Measurements from ENCODE around the gene KIF3B.
"Not testable (repeated sequence)": the region's sequence is repeated elsewhere in the genome, so short reads cannot be mapped to it uniquely, and the experiment has no call there.

Gene KIF3B

DNA sequence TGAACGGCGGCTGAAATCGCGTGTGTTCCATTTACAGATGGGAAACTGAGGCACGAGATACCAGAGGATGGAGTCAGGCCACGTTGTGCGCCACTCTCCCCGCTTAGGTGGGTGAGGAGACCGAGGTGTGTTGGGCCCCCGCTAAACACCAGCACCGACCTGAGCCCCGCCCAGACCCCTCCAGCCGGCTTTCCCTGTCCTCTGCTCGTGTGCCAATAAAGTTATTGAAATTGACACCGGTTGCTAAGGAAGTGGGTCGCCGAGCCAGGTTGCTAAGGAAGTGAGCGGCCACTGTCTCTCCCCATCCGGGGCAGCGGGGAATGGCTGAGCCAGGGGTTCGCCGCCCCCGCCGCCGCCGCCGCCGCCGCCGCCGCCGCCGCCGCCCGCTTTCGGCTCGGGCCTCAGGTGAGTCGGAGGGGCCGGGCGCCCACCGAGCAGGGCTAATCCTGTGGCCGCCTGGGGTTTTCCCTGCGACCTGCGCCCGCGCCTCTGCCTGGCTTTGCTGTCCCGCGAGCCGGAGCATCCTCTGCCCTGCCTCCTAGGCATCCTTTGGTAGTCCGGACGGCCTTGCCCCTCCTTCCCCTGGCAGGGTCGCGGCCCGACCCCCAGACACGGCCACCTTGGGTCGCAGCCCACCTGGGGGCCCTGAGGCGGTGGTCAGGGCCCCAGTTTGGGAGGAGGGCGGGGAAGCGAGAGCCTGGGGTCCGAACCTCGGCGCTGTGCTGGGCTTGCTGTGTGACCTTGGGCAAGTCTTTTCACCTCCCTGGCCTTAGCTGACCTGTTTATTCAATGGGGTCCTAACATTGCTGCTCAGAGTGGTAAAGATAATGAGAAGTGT is at the start of gene KIF3B:
Gene KIF3B, plus strand, starts transcription at position 291 of the 838 bp plus-strand sequence. CDS start 32,127 bp downstream, outside the sequence.
- peak; percentile 72 to 81 (median 78) for DNase-seq (ENCODE audit: low read depth in 3 of 3)

DNA sequence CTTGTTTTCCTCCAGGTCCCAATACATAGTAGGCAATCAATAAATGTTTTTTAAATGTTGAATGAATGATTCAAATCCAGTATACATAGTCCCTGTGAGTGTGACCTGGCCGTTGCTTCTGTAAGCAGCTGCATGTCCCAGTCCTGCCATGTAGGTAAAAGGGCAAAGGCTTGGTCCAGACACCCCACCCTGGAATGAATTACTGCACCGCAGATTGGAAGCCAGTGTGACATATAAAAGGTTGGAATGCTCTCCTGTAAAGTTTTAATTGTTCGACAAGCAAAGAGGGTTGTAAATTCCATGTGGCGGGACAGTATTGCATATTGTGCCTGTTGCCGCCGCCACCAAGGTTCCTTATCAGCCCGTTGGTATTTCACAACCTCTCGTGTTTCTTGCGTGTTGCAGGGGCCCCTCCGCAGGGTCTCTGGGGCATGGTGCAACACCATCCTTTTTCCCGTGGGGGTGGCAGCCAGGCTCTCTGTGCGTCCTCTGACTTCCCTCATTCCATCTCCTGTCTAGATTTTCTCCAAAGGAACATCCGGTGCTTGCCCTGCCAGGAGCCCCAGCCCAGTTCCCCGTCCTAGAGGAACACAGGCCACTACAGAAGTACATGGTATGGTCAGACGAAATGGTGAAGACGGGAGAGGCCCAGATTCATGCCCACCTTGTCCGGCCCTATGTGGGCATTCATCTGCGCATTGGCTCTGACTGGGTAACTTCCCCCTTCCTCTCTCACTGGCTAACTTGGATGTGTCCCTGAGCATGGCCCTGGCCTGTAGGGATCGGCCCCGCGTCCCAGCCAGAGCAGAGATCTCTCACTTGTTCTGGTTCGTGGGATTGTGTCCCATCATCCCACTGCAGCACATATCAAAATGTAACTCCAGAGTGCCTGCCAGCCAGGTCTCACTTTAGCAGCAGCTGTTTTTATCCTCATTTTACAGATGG is 49.4 kb upstream of the KIF3B start:
- no peak for DNase-seq (ENCODE audit: low read depth in 3 of 3)

DNA sequence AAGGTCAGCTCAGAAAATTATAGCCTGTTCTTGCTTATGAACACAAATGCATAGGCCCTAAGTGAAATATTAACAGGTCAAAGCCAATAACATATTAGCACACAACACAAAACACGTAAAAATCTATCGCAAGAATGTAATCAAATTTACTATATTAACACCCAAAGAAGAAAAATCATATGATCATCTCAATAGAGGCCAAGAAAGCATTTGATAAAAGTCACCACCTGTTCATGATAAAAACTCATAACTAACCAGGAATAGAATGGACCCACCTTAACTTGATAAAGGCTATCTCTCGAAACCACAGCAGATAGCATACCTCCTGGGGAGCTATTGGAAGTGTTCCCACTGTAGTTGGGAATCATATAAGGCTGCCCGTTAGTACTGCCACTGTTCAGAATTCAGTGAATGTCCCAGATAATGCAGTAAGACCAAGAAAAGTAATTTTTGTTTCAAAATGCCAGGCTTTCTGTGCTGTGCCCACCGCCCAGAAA is 48.2 kb upstream of the KIF3B start:
- DNase-seq (ENCODE audit: low read depth in 3 of 3), result no peak

DNA sequence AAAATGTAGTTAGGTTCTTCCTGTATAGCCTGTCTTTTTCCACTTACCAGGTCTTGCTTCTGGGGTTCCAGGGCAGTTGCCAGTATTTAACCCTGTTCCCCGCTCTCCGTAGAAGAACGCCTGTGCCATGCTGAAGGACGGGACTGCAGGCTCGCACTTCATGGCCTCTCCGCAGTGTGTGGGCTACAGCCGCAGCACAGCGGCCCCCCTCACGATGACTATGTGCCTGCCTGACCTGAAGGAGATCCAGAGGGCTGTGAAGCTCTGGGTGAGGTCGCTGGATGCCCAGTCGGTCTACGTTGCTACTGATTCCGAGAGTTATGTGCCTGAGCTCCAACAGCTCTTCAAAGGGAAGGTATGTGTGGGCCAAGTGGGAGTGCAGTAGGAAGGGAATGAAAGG is 46.7 kb upstream of the KIF3B start:
- no peak for DNase-seq (ENCODE audit: low read depth in 3 of 3)

DNA sequence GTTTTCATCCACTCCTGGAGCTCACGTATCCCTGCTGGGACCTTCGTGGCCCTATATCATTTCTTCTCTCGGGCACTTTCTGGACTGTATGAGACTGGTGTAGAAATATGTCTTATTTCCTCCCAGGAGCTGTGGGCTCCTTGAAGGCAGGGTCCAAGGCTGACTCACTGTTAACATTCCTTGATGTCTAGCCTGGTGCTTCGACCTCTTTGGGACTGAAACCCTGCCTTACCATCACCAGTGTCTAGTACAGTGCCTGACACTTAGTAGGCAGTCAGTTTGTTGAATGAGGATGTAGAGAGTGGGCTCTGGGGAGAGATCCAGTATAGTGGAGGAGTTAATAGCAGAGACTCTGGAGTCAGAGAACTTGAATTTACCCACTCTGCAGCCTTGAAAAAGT is 46.2 kb upstream of the KIF3B start:
- no peak for DNase-seq (ENCODE audit: low read depth in 3 of 3)

DNA sequence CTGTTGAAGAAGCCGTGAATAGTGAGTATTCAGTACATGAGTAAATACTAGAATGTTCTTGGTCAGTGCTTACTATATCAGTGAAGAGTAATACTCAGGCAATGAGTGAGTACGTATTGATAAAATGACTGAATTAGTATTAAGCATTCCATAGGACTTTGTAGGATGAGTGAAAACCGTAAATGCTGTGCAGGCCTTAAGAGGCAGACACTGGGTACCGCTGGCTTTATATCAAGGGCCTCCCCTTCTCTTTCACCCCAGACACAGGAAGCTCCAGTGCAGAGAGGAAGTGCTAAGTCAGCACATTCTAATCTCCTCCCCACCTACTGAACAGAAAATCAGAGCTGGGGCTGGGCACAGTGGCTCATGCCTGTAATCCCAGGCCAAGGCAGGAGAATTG is 45.6 kb upstream of the KIF3B start:
- DNase-seq (ENCODE audit: low read depth in 3 of 3), result peak in 1 of 3 donors; percentile 31

DNA sequence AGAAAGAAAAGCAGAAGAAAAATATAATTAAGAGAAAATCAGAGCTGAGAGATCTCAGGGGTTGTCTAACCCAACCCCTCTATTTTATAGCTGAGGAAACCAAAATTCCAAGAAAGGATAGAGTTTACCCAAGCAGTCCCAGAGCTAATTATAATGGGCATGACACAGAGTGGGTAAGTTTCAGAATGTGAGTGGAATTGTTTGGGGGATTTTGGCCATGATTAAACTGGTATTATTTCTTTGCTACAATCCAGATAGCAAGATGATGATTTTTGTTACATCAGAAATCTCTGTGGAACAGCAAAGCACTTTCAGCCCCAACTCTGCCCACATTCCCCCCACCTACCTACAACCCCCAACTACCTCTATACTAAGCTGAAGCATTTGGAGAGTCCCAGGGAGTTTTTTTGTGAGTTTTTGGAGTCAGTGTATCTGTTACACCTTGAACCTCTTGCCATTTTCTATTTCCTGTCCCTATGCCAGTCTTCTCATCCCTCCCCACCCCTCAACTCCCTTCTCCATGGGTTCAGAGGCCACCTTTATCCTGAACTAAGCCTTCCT is 45.0 kb upstream of the KIF3B start:
- DNase-seq (ENCODE audit: low read depth in 3 of 3), result no peak

DNA sequence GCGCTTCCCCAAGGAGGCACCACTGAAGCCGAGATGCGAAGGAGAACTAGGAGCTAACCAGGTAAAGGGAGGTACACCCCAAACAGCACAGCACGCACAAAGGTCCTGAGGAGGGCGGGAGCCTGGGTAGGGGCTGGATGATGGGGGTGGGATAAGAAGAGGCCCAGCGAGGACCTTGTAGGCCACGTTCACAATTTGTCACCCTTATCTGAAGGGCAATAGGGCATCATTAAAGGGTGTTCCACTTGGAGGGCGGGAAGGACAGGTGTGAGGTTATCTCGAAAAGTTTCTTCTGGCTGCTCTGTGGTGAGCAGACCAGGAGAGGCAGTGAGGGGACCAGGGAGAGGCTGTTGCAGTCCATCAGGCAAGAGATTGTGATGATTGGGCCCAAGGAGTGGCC is 44.2 kb upstream of the KIF3B start:
- no peak for DNase-seq (ENCODE audit: low read depth in 3 of 3)

DNA sequence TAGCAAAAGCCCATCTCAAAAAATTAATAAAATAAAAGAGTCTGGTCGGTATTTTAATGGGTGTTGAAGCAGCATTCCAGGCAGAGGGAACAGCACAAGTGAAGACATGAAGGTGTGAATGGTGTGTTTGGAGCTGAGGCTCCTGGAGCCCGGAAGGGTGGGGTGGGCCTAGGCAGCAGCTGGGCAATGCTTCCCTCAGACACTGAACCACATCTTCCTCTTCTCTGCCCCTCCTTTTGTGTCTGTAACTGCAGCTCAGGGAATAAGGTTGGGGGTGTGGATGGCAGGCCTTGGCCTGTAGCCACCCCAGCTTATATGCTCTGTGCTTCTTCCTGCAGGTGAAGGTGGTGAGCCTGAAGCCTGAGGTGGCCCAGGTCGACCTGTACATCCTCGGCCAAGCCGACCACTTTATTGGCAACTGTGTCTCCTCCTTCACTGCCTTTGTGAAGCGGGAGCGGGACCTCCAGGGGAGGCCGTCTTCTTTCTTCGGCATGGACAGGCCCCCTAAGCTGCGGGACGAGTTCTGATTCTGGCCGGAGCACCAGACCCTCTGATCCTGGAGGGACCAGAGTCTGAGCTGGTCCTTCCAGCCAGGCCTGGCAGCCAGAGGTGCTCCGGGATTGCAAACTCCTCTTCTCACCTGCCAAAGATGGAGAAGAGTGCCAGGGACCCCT is 43.2 kb upstream of the KIF3B start:
- no peak for DNase-seq (ENCODE audit: low read depth in 3 of 3)

DNA sequence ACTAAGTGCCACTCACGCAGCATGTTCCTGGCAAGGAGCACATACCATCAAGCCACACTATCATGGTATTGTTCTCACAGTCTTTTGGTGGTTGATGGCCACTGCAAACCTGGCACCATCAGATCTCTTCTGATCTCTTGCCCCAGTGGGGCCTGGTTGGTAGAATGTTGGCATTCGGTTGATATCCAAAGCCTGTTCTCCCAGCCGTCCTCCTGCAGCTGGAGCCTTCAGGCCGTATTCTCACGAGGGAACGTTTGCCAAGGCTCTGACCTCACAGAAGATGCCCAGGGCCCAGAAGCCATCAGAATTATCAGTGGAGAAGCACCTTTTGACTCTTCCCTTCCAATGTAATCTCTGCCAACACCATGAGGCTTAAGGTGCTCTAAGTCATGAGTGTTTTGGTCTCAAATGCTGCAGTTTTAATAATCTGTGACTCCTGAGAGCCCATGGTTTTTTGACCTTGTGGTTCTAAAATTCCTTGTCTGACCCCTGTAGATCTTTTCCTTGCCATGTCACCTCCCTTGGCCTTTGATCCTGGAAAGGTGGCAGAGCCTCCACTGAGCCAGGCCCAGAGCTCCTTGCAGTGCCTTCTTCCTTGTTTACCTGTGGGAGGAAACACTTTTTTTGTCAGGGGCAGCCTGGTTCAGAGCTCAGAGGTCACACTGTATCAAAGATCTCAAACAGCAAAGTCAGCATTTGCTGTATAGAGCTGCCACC is 42.0 kb upstream of the KIF3B start:
- no peak for DNase-seq (ENCODE audit: low read depth in 3 of 3)

DNA sequence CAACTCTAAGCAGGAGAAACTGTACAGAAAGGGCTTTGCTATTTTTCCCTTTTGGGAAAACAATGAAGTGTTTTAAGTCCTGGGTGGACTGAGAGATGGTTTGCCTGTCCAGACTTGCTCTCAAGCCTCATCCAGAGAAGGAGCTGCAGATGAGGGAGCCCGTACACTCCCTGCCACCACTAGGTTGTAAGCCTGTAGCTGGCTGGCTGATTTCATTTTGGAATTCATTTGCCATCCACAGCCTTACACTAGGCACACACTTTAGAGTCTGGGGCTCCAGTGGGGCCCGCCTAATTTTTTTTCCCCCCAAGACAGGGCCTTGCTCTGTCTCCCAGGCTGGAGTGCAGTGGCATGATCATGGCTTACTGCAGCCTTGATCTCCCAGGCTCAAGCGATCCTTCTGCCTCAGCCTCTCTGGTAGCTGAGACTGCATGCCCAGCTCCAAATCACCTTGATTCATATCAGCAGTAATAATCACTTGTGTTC is 41.4 kb upstream of the KIF3B start:
- DNase-seq (ENCODE audit: low read depth in 3 of 3), result no peak

DNA sequence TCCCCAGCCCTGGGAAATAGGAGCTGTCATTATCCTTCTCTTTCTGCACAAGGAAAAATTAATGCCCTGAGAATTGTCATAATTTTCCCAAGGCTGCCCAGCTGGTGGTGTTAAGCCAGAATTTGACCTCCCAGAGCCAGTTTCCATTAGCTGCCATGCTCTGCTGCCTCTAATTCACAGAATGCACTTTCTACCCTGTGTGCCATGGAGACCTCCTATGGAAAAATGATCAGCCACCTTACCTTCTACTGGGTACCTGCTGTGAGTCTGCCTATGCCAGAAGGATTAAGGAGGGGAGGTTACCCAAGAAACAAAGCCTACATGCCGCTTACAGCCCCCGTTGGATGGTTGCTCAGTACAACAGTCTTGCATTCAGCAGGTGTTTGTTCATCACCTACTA is 40.6 kb upstream of the KIF3B start:
- no peak for DNase-seq (ENCODE audit: low read depth in 3 of 3)

DNA sequence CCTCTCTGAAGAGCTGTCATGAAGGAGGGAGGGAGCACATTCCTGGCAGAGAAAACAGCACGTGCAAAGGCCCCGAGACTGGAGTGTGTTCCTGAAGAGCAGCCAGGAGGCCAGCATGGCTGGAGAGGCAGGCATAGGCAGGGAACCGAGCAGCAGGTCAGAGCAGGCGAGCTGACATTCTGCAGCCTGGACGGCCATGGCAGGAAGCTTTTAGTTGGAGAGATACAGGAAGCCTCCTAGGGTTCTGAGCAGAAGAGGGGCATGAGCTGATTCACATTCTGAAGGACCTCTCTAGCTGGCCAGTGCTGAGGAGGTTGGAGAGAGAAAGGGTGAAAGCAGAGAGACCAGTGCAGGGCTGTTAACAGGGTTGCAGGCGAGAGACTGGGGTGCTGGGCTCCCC is 40.0 kb upstream of the KIF3B start:
- no peak for DNase-seq (ENCODE audit: low read depth in 3 of 3)

DNA sequence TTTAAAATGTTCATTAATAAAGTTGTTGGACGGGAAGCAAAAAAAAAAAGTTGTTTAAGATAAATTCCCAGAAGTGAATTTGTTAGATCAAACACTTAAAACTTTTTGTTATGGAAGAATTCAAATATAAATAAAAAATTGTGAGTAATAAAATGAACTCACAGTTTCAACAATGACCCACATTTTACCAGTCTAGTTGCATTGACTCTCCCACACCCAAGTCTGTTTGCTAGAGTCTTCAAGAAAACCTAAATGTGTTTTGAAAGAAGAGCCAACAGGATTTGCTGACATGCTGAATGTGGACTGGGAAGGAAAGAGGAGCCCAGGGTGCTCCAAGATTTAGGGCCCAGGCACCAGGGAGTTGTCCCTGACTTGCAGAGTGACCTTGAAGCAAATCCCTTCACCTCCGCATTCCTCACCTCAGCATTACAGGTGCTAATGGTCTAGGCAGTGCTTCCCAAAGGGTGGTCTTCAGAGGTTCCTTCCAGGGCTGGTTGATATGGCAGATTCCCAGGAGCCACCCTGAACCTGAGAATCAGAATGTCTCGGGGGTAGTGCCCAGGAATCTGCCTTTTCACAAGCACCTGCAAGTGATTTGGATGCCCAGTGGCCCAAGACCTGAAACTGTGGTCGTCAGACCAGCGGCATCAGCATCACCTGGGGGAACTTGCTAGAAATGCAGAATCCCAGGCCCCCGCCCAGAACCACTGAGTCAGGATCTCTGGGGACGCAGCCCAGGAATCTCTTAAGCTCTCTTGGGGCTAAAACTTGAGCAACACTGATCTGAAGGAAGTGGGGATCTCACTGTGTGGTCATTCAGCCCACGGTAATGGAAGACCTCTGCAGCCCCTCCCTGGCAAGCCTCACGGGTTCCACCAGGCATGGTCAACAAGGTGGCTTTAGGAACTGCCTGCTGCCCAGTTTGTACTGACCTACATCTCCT is 38.7 kb upstream of the KIF3B start:
- DNase-seq (ENCODE audit: low read depth in 3 of 3), result no peak

DNA sequence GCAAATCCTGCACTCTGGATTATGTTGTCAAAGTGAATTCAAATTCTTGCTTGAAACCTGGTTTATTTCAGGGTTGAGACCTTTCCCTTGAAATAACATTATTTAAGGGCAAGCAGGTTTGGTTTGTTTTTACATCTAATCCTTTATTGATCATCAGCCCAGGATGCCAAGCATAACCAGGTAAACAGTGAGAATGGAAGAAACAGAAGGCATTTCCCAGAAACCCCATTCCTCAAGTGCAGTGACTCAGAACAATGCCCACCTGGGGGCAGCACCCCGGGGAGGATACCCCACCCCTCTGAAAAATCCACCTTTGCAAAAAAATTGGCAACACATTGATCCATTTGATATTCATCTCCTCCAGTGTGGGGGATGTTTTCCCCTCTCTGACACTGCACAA is 37.2 kb upstream of the KIF3B start:
- DNase-seq (ENCODE audit: low read depth in 3 of 3), result no peak

DNA sequence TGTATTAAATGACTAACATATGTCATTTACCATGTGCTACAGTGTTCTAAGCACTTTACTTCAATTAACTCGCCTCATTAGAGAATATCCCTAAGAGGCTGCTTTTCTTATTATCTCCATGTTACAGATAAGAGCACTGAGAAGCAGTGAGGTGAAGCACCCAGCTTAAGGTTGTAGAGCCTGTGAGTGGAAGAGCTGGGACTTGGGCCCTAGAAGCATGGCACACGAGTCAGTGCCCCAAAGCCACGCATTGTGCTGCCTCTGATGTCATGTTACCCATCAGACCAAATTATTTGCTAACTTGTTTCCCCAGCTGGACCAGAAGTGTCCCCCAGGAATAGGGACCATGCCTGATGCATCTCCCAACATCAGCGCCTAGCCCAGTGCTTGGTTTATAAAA is 35.6 kb upstream of the KIF3B start:
- DNase-seq (ENCODE audit: low read depth in 3 of 3), result no peak

DNA sequence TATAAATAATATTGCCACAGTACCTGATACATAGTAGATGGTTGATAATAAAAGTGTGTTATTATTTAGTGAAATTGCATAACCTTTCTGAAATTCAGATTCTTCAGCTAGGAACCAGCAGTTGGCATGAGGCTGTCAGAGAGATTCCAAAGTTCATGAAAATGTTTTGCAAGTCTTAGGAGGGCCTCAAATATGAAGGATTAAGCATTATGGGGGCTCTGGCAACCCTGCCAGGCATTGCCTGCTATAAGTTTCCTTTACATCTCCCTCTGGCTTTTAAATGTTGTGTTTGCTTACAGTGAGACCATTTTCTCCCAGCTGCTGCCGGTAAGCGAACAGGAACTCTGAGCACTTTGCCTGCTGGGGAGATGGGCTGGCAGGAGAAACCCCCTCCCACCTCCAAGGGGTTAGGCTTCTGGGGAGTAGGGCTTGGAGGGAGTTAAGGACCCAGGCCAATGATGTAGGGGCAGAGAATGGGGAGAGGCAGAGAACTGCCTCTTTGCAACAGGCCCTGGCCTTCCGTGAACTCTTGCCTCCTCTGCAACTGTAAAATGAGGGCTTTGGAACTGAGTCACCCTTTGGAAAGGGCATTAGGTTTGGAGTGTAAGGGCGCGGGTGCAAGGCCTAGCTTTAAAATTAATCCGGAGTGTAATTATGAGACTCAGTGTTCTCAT is 33.2 kb upstream of the KIF3B start:
- DNase-seq (ENCODE audit: low read depth in 3 of 3), result no peak

DNA sequence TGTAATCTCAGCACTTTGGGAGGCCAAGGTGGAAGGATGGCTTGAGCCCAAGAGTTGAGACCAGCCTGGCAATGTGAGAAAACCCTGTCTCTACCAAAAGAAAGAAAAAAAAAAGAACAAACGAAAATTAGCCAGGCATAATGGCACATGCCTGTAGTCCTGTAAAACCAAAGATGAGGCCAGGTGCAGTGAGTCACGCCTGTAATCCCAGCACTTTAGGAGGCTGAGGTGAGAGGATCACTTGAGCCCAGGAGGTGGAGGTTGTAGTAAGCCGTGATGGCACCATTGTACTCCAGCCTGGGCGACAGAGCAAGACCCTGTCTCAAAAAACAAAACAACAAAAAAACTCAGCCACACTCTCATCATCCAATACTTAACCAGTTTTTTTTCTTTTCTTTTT is 32.5 kb upstream of the KIF3B start:
- no peak for DNase-seq (ENCODE audit: low read depth in 3 of 3)

DNA sequence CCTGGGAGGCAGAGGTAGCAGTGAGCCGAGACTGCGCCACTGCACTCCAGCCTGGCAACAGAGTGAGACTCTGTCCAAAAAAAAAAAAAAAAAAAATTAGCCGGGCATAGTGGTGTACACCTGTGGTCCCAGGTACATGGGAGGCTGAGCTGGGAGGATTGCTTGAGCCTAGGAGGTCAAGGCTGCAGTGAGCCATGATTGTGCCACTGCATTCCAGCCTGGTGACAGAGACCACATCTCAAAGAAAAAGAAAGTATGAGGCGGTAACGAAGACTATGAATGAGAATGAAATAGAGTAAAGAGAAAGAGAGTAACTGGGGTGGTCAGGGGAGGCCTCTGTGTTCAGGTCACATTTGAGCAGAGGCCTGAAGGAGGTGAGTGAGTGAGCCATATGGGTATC is 31.2 kb upstream of the KIF3B start:
- DNase-seq (ENCODE audit: low read depth in 3 of 3), result not testable (repeated sequence)
